ENCODE data around the gene METTL2B. TPM values are rescaled to one million over a fixed set of nuclear protein-coding genes. Genes with fewer than 3 reads are reported as not detected.
A peak's percentile ranks its signal among the peaks of the same experiment; 100 is the strongest.
"Not testable (repeated sequence)": the region's sequence is repeated elsewhere in the genome, so short reads cannot be mapped to it uniquely, and the experiment has no call there.

METTL2B gene
- total RNA-seq, 1 donor from 2014 or later: 50.1 TPM

DNA sequence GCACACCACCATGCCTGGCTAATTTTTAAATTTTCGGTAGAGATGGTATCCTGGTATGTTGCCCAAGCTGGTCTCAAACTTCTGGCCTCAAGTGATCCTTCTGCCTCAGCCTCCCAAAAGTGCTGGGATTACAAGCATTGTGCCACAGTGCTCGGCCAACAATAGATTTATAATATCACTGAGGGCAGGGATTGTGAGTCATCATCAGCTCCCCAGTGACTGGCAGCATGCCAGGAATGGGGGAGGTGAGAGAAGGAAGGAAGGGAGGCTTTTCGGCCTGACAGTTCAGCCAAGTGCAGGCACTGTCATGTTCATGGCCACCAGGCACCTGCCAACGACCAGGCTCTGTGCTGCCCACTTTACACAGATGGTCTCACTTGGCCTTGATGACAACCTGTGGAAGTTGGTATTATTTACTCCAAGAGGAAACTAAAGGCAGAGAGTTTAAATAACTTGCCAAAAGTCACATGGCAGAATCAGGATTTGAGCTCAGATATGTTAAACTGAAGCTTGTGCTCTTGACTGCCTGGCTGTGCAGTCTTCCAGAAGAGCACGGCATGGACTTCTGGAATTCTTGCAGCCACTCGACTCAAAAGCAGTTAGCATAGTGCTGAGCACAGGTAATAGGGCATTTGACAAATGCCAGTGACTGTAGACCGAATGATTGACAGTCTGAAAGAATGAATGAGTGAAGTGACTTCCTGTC is 46.8 kb downstream of the METTL2B start:
- not testable (repeated sequence) for H3K36me3 ChIP-seq; H3K27me3 ChIP-seq; H3K9ac ChIP-seq; H3K9me3 Mint-ChIP-seq; H3K4me3 Mint-ChIP-seq; H3K79me2 ChIP-seq (ENCODE audit: low read depth); H3K9me3 ChIP-seq (ENCODE audit: low read depth); H2AFZ ChIP-seq (replicated peaks); H3K27ac Mint-ChIP-seq; H3F3A ChIP-seq (ENCODE audit: low read depth); H3K36me3 Mint-ChIP-seq; H4K20me1 ChIP-seq (ENCODE audit: low read depth); DNase-seq (ENCODE audit: low spot score); H3K27ac ChIP-seq; H3K4me2 ChIP-seq; H3K27me3 Mint-ChIP-seq (ENCODE audit: insufficient read depth, low read depth); H3K4me1 ChIP-seq; H3K4me3 ChIP-seq
- H3K4me1 Mint-ChIP-seq: peaks cover 22% of the 10 kb centered on the region

DNA sequence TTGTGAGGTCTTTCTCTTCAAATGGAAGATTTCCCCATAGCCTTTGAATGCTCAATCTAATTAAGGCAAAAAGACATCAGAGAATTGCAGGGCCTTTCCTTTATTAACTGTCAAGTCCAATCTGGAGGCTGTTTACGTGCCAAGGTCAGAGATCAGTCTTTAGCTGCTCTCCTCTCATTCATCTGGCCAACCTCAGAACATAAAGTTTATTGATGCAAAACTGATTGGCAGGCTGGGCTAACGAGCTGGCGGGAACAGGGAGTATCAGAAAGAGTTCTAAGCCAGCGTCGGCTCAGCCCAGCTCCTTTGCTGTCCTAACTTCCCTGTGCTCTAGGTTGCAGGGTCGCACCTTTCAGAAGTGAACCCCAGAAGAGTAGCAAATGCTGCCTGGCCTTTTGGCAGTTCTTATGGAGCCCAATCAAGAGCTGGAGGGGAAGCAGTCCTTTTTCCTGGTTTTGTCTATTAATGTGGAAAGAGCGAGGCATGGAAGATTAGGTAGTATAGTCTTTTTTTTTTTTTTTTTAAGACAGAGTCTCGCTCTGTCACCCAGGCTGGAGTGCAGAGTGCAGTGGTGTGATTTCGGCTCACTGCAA is 47.5 kb downstream of the METTL2B start:
- H3K27ac Mint-ChIP-seq: peak overlapping the region; percentile 68

GRCh38 chr7:128525584-128525983 is 49.0 kb downstream of the METTL2B start:
- not testable (repeated sequence) for H3K27ac ChIP-seq; H4K20me1 ChIP-seq (ENCODE audit: low read depth); DNase-seq (ENCODE audit: low spot score); H3K4me2 ChIP-seq; H3K4me1 ChIP-seq; H2AFZ ChIP-seq (replicated peaks); H3K79me2 ChIP-seq (ENCODE audit: low read depth); H3K9ac ChIP-seq; H3K36me3 ChIP-seq; H3K36me3 Mint-ChIP-seq; H3K27me3 ChIP-seq; H3K27me3 Mint-ChIP-seq (ENCODE audit: insufficient read depth, low read depth); H3K9me3 ChIP-seq (ENCODE audit: low read depth); H3F3A ChIP-seq (ENCODE audit: low read depth); H3K9me3 Mint-ChIP-seq; H3K4me3 ChIP-seq
- peak overlapping the region; percentile 81 for H3K27ac Mint-ChIP-seq
- H3K4me3 Mint-ChIP-seq: peak overlapping the region; percentile 65
- peaks cover 29% of the 10 kb centered on the region for H3K4me1 Mint-ChIP-seq

More for the DNA sequence above, 47.5 kb downstream of the METTL2B start:
- H3F3A ChIP-seq (ENCODE audit: low read depth); DNase-seq (ENCODE audit: low spot score); H3K27ac ChIP-seq; H3K9ac ChIP-seq; H3K4me2 ChIP-seq; H3K9me3 Mint-ChIP-seq; H3K9me3 ChIP-seq (ENCODE audit: low read depth); H3K79me2 ChIP-seq (ENCODE audit: low read depth); H3K4me1 ChIP-seq; H3K4me3 ChIP-seq; H3K4me3 Mint-ChIP-seq; H3K27me3 ChIP-seq; H2AFZ ChIP-seq (replicated peaks); H4K20me1 ChIP-seq (ENCODE audit: low read depth); H3K36me3 ChIP-seq; H3K27me3 Mint-ChIP-seq (ENCODE audit: insufficient read depth, low read depth); H3K36me3 Mint-ChIP-seq: not testable (repeated sequence)
- H3K4me1 Mint-ChIP-seq: peaks cover 22% of the 10 kb centered on the region

- not testable (repeated sequence) for H3K9ac ChIP-seq; H3K9me3 ChIP-seq (ENCODE audit: low read depth); H3K4me1 ChIP-seq; H3K9me3 Mint-ChIP-seq; H3K4me3 Mint-ChIP-seq; DNase-seq (ENCODE audit: low spot score); H3K27me3 ChIP-seq; H3K36me3 Mint-ChIP-seq; H4K20me1 ChIP-seq (ENCODE audit: low read depth); H3F3A ChIP-seq (ENCODE audit: low read depth); H3K27me3 Mint-ChIP-seq (ENCODE audit: insufficient read depth, low read depth); H3K27ac ChIP-seq; H2AFZ ChIP-seq (replicated peaks); H3K36me3 ChIP-seq; H3K27ac Mint-ChIP-seq; H3K79me2 ChIP-seq (ENCODE audit: low read depth); H3K4me2 ChIP-seq; H3K4me3 ChIP-seq
- peaks cover 29% of the 10 kb centered on the region for H3K4me1 Mint-ChIP-seq
These were observed 49.5 kb downstream of the METTL2B start for GRCh38 chr7:128526062-128526466.

- H3K27me3 ChIP-seq; DNase-seq (ENCODE audit: low spot score); H3K27ac ChIP-seq; H3K27me3 Mint-ChIP-seq (ENCODE audit: insufficient read depth, low read depth); H3F3A ChIP-seq (ENCODE audit: low read depth); H3K9me3 Mint-ChIP-seq; H2AFZ ChIP-seq (replicated peaks); H3K4me3 ChIP-seq; H3K4me1 ChIP-seq; H3K36me3 ChIP-seq; H3K27ac Mint-ChIP-seq; H3K9ac ChIP-seq; H3K4me2 ChIP-seq; H3K9me3 ChIP-seq (ENCODE audit: low read depth); H3K4me3 Mint-ChIP-seq: not testable (repeated sequence)
- Histone ChIP-seq H4K20me1 (ENCODE audit: low read depth) (peaks cover 21% of the 10 kb centered on the region), H3K79me2 (ENCODE audit: low read depth) (peaks cover 39% of the 10 kb centered on the region)
- Mint-ChIP-seq H3K4me1 (peaks cover 29% of the 10 kb centered on the region), H3K36me3 (peaks cover 11% of the 10 kb centered on the region)
These were observed 52.6 kb downstream of the METTL2B start for GRCh38 chr7:128529191-128529590.

GRCh38 chr7:128530121-128530854 is 53.7 kb downstream of the METTL2B start:
- not testable (repeated sequence) for H3K9me3 ChIP-seq (ENCODE audit: low read depth)
- peaks cover 50% of the 10 kb centered on the region for H3K79me2 ChIP-seq (ENCODE audit: low read depth)

More at GRCh38 chr7:128530121-128530854, 53.7 kb downstream of the METTL2B start:
- H3K4me1 ChIP-seq; H3K36me3 ChIP-seq; H3K27me3 Mint-ChIP-seq (ENCODE audit: insufficient read depth, low read depth); H3K27ac ChIP-seq; H3F3A ChIP-seq (ENCODE audit: low read depth); H3K9me3 Mint-ChIP-seq; H3K27me3 ChIP-seq: not testable (repeated sequence)
- peak; percentile 8 for DNase-seq (ENCODE audit: low spot score)
- peak overlapping the region; percentile 94 for H3K4me3 Mint-ChIP-seq
- Histone ChIP-seq H3K9ac (peak overlapping the region; percentile 64), H3K4me2 (peak overlapping the region; percentile 93), H3K4me3 (peak overlapping the region; percentile 81), H4K20me1 (ENCODE audit: low read depth) (peaks cover 30% of the 10 kb centered on the region), H2AFZ (replicated peaks) (peak overlapping the region; percentile 34)
- H3K27ac Mint-ChIP-seq: peak overlapping the region; percentile 86
- H3K36me3 Mint-ChIP-seq: peaks cover 15% of the 10 kb centered on the region
- H3K4me1 Mint-ChIP-seq: peaks cover 27% of the 10 kb centered on the region

Measured in neural progenitor cell (in vitro differentiated cells).